ENCODE data around the gene DEFB119.
"Not testable (repeated sequence)": the region's sequence is repeated elsewhere in the genome, so short reads cannot be mapped to it uniquely, and the experiment has no call there.

The DEFB119 gene

GRCh38 chr20:31390490-31390889 is at the start of gene DEFB119:
Gene DEFB119 (minus strand): TSS chr20:31390590. CDS start chr20:31390483, 107 bp downstream.
- DNase-seq = no peak

- DNase-seq = no peak
Measured at GRCh38 chr20:31430568-31431115, 40.3 kb upstream of the DEFB119 start.

- DNase-seq = not testable (repeated sequence)
Measured at GRCh38 chr20:31427576-31427975, 37.2 kb upstream of the DEFB119 start.

- not testable (repeated sequence) for DNase-seq
Measured at GRCh38 chr20:31426891-31427551, 36.6 kb upstream of the DEFB119 start.

GRCh38 chr20:31425797-31426196 is 35.4 kb upstream of the DEFB119 start:
- DNase-seq = no peak

GRCh38 chr20:31418307-31418706 is 27.9 kb upstream of the DEFB119 start:
- DNase-seq = no peak

- no peak for DNase-seq
Measured at GRCh38 chr20:31415653-31416052, 25.3 kb upstream of the DEFB119 start.

- DNase-seq = no peak
Measured at GRCh38 chr20:31414381-31414780, 24.0 kb upstream of the DEFB119 start.

- DNase-seq = no peak
Measured at GRCh38 chr20:31410011-31410410, 19.6 kb upstream of the DEFB119 start.

GRCh38 chr20:31406115-31406514 is 15.7 kb upstream of the DEFB119 start, which contains the start of gene DEFB121:
Gene DEFB121 (minus strand): TSS chr20:31406215. CDS start chr20:31406152, 63 bp downstream.
- DNase-seq = no peak

- no peak for DNase-seq
Measured at GRCh38 chr20:31403886-31404285, 13.5 kb upstream of the DEFB119 start.

GRCh38 chr20:31394900-31395299 is 4.5 kb upstream of the DEFB119 start:
- no peak for DNase-seq

GRCh38 chr20:31392836-31393235 is 2.4 kb upstream of the DEFB119 start:
- DNase-seq = no peak

- no peak for DNase-seq
Measured at GRCh38 chr20:31374346-31374745, 16.0 kb downstream of the DEFB119 start.

- DNase-seq = no peak
Measured at GRCh38 chr20:31368301-31368700, 22.1 kb downstream of the DEFB119 start, which contains the start of gene DEFB118. Gene DEFB118 (plus strand): TSS chr20:31368601. CDS start chr20:31368651, 50 bp downstream.

GRCh38 chr20:31364272-31364671 is 26.1 kb downstream of the DEFB119 start:
- DNase-seq = not testable (repeated sequence)

GRCh38 chr20:31363295-31363694 is 27.1 kb downstream of the DEFB119 start:
- no peak for DNase-seq

GRCh38 chr20:31355981-31356380 is 34.4 kb downstream of the DEFB119 start:
- DNase-seq = no peak

- no peak for DNase-seq
Measured at GRCh38 chr20:31341470-31341869, 48.9 kb downstream of the DEFB119 start.

- no peak for DNase-seq
Measured at GRCh38 chr20:31330893-31331292, 59.5 kb downstream of the DEFB119 start.

Measured in activated CD4-positive, alpha-beta T cell treated with anti-CD3 and anti-CD28 coated beads, Interleukin-2, amount 50 U/mL, for 4 hours (primary cell).